A204.1 (cell line): ENCODE results near the gene FLNB.

ENCODE experiments used
- FAIRE-seq: peaks from 2 replicates; lab custom pipeline; 2012; peaks lifted over from hg19 to GRCh38; lab: Jason Lieb, UNC

The FLNB gene

DNA sequence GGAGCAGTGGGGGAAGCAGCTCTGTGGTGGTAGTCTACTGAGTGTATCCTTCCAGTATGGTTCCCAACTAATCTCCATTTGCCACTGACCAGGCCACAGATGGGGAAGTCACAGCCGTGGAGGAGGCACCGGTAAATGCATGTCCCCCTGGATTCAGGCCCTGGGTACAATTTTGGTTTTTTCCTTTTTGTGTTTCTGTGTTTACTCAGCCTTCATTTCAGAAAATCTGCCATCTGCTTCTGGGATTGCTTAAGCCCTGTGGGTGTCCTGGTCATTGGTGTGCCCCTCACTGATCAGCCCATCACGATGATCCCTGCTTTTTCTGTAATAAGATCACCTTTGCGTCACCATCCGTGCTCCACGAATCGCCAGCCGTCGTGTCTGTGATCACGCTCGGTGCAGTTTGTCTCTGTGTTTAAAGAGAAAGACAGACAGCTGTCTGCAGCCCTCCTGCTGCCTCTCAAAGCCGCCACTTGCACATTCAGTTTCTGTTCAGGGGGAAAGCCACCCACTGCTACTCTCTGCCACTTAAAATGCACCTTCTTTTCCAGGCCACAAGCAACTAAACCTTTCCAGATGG is 133.6 kb downstream of the FLNB start:
- no peak for FAIRE-seq

DNA sequence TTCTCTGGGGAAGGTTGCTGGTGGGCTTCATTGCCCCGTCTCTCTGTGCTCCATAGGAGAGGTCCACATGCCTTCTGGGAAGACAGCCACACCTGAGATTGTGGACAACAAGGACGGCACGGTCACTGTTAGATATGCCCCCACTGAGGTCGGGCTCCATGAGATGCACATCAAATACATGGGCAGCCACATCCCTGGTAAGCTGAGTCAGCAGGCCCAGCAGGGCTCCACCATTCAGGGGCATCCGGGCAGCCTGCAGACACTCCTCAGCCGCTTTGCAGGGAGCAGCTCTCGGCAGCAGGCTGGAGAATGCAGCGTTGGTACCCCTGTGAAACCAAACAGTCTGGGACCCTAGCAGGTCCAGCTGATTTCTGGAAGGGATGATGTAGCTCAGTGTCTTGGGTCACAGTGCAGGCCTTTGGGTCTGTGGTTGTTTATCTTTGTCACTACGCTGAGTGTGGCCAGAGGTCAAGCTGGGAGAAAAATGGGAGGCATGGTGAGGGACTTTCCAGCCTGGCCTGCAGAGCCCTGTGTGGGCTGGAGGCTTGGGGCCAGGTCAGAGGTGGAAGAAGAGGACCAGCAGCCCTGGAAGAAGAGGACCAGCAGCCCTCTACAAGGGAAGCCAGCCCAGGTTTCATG is 135.3 kb downstream of the FLNB start:
- FAIRE-seq = no peak

DNA sequence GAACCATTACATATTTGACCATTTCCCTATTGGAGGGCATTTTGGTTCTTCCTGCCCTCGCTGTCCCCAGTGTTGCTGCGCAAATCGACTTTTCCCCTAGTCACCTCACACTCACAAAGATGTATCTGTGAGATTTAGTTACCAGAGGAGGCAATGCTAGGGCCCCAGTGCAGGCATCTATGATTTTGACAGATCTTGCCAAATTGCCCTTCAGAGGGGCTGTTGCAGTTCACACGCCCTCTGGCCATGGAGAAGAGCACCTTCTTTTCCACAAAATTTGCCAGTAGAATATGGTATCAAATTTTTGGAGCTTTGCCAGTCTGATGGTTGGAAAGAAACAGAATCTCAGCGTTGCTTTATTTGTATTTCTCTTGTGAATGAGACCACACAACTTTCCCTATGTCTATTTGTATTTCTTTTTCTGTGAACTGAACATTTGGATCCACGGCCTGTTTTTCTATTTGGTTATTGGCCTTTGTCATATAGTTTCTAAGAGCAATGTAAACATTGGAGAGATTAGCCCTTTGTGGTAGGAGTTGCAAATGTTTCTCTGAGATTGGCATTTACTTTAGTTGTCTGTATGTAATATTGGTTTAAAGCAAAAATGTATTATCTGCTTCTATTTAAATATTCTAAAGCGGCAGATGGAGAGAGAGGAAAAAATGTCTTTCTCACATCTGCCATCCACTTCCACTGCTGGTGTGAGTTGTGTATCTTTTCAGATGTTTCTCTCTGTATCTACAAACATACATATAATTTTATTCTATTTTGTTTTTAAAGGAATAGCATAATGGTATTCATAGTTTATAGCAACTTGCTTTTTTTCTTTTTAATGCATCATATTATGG is 136.5 kb downstream of the FLNB start:
- FAIRE-seq = no peak

DNA sequence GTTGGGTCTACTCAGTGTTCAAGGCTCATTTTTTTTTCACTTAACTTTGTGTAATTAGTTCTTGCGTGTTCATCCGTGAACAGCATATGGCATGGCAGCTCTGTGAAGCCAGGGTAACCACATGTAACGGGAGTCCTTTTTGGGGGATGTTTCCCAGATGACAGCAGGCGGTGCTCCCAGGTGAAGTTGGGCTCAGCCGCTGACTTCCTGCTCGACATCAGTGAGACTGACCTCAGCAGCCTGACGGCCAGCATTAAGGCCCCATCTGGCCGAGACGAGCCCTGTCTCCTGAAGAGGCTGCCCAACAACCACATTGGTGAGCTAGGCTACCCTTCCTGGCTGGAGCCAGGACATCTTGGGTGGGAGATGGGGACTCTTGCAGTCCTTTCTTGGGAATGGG is 139.8 kb downstream of the FLNB start:
- no peak for FAIRE-seq

DNA sequence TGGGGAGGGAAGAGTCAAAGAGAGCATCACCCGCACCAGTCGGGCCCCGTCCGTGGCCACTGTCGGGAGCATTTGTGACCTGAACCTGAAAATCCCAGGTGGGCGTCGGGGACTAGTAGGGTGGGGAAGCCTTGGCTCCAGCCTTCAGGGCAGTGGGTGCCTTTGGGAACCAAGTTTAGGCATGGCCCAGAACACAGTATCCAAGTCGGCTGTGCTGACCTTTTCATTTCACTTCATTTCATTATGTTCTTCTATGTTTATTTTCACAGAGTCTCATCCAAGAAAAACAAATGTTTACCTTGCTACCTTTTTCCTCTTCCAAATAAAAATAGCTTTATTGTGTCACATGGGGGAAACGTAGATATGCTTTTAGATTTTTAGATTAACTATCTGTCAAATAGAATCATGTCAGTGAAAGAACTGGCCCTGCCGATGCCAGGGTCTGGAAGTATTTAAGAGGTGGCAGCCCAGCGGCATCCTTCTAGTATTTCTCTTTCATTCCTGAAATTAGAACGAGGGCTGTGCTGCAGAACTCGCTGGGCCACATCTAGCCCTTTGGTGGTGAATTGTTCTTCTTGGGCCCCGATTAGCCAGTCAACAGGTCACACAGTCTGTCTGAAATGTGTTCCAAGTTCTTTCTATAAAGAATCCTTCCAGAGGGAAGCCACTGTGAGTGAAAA is 142.0 kb downstream of the FLNB start:
- FAIRE-seq = no peak

DNA sequence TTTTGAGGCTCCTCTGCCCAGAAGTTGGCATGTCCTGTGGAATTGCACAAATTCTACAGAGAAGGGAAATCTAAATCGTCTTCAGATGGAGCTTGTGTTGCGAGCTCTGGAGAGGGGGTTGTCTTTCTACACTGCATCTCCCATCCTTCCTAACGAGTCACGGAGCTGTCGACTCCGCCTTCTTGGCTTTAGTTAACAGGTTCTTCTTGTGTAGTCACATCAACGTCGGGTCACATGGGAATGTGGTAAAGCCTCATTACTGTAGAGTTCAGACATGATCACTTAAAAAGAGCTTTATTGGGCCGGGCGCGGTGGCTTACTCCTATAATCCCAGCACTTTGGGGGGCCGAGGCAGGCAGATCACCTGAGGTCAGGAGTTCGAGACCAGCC is 142.6 kb downstream of the FLNB start:
- FAIRE-seq = no peak

DNA sequence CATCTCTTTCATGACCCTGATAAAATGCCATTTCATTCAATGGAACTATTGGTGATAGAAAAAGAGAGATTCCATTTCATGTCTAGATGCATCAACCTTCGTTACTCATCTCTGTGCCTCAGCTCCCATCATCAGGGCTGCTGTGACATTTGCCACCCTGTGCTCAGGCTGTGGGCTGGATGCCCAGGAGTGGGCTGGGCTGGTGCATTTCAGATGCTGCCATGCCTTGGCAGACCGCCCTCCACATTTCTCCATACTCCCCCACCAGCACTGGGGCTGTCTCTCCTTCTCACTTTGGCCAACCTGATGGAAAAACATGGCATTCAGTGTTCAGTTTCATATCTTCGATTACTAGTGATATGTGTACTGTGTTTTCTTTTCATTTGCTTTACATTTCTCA is 143.4 kb downstream of the FLNB start:
- FAIRE-seq = no peak

DNA sequence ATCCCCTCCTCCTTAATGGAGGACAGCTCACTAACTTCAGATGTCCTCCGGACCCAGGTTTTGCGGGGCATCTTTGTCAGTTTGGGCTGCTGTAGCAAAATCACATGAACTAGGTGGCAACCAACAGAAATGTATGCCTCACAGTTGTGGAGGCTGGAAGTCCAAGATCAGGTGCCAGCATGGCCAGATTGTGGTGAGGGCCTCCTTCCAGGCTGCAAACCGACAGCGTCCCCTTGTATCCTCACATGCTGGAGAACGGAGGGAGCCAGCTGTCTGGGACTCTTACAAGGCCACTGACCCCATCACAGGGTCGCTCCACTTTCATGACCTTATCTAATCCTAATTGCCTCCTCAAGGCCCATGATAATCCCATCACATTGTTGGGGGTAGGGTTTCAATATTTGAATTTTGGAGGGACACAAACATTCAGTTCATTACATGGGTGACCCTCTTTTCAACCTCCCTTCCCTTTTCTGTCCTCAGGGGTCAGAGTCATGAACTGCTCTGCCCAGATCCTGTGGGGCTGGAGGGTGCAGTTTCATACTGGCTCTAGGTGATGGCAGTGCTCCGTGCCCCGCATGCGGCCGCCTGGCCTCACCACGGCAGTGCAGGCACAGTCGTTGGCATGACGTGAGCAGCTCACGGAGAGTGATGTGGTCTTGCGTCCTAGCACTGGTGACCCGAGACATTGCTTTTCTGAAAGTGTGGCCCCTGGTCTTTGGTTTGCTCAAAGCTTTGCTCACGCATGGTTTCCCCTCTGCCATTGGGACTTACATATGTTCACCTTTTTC is 144.2 kb downstream of the FLNB start:
- FAIRE-seq = no peak

DNA sequence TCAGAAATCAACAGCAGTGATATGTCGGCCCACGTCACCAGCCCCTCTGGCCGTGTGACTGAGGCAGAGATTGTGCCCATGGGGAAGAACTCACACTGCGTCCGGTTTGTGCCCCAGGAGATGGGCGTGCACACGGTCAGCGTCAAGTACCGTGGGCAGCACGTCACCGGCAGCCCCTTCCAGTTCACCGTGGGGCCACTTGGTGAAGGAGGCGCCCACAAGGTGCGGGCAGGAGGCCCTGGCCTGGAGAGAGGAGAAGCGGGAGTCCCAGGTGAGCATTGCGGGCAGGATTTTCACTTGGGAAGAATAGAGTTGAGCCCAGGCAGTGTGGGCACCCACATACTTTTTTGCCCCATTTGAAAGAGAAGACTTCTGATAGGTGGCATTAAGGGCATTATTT is 145.1 kb downstream of the FLNB start:
- no peak for FAIRE-seq

DNA sequence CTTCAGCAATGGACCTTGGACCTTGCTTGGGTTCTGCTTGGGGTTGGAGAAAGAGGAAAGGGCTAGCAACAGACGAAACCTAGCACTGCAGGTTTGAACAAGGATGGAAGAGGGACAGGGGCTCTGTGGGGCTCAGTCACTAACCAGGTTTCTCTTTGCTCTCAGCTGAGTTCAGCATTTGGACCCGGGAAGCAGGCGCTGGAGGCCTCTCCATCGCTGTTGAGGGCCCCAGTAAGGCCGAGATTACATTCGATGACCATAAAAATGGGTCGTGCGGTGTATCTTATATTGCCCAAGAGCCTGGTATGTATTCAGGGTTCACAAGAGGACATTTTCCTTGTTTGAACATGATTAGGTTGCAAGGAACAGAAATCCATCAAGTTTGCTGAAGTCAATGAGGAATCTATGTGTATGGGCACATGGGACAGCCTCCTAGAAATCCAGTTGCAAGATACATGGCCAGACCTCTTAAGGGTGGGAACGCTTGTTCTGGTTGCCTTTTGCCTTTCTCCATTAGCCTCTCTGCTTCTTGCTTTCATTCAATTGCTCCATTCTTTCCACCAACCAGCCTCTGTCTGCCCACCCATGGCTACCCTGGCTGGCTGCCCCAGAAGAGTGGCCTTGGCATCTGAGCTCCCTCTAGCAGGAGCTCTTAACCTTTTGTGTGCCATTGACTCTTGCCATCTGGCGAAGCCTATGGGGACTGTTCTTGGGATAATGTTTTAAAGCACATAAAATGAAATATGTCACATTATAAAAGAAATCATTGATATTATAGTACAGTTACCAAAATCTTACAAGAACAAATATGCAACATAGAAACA is 146.6 kb downstream of the FLNB start:
- FAIRE-seq = no peak

DNA sequence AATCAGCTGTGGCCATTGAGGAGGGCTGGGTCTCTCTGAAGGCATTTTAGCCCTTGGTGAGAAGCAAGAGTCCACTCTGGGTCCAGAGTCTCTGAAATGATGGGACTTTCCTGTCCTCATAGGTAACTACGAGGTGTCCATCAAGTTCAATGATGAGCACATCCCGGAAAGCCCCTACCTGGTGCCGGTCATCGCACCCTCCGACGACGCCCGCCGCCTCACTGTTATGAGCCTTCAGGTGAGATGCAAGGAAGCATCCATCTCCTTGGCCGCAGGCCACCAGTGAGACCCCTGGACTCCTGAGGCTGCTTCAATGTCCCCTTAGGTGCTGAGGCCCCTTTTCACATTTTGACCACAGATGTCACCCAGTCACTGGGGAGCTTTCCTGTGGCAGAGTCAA is 147.6 kb downstream of the FLNB start:
- no peak for FAIRE-seq

DNA sequence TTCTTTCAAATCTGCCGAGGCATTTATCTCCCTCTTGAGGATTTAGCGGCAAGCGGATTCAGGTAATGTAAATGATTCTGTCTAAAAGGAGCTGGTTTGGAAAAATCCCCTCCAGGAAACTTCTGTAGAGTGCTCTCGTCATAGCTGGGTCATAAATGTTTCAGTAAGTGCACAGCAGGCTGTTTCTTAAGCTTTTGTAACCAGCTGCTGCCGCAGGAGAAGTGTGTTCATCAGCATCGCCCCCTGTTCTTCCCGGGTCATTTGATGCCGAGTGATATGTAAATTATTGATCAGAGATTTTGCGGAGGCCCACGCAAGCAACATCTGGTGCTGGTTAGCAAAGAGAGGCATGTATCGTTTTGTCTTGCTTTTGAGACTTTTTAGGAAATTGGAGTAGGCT is 149.5 kb downstream of the FLNB start:
- no peak for FAIRE-seq

DNA sequence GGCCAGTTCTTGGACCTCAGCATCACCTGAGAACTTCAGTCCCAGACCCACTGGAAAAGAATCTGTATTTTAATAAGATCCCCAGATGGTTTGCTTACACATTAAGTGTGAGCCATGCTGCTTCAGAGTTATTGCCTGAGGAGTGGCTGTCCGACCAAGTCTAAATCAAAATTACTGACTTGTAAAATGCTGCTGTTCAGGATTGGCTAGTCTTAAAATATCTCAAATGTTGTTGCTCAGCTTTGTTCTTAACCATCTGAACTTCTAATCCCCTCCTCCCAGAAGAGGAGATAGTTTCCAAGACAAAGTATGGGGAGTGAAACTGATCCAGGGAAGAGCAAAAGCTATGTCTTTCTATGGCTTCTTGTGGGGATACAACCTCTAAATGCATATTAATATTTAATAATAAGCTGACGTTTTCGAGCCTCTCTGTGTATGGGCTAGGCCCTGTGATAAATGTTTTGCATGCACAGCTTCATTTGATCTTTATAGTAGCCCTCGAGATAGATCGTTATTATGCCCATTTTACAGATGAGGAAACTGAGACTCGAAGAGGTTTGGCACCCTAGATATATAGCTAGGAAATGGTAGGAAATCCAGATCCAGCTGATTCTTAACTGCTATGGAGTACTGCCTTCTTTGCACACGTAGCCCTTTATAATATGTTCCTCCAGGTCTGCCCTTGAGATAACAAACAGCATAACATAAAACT is 150.4 kb downstream of the FLNB start:
- FAIRE-seq = no peak

DNA sequence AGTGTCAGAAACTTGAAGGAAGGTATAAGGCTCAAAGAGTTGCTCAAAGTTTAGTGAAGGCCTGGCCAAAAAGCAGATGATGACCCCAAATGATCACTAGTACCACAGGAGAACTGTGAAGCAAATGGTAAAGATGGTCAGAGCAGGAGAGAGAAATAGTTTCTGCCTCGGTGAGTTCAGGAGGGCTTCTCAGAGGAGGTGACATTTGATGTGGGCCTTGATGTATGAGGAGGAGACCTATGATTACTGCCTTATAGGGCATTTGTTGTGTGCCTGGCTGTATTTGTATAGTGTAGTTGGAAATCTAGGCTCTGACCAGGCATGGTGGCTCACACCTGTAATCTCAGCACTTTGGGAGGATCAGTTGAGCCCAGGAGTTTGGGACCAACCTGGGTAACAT is 152.2 kb downstream of the FLNB start:
- FAIRE-seq = no peak

DNA sequence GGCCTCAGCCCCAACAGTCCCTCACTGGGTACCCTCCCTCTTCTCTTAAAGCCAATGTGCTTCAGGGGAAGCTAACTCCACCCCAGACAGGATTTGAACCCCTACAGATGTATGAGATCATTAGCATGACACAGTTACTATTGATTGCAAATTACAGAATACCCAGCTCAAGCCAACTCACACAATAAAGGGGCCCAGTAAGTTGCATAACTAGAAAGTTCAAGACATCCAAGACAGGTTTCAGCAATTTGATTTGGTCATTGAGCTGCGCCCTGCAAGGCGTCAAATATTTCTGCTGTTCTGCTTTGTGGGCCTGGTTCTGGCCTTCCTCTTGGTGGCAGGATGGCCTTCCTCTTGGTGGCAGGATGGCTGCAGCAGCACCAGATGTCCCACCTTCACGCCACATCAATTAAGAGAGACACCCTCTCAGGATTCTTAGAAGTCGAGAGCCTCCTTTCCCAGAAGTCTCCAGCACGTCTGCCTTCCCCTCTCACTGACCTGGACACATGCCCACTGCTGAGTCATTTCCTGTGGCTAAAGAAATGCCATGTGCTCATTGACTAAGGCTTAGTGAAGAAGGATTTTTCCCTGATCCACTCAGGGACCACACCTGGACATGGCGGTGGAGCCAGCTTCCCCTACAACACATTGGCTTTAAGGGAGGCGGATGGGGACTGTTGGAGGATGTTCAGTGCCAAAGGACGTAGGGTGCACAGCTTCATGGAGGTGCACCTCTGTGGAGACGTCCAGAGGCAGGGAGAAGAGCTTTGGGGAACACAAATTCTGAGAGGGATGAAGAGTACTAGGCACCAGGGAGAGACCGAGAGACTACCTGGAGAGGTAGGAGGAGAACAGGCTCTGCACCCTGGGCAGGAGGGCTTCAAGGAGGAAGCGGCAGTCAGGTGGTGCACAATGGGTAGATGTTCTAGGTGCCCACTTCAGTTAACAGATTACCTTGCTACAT is 153.5 kb downstream of the FLNB start:
- no peak for FAIRE-seq

DNA sequence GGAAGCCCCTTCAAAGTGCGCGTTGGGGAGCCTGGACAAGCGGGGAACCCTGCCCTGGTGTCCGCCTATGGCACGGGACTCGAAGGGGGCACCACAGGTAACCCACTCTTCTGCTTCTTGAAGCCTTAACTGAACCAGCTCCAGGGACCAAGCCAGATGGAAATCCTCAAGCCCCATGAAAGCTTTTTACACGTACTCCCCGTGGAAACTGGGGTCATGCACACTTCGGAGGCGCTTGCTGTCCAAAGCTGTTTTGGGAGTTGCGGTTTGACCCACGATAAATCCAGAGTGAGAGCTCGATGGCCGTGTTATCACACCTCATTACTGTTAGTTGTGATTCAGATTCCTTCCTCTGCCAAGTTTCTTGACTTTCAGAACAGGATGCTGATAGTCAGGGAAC is 155.0 kb downstream of the FLNB start:
- FAIRE-seq = no peak

DNA sequence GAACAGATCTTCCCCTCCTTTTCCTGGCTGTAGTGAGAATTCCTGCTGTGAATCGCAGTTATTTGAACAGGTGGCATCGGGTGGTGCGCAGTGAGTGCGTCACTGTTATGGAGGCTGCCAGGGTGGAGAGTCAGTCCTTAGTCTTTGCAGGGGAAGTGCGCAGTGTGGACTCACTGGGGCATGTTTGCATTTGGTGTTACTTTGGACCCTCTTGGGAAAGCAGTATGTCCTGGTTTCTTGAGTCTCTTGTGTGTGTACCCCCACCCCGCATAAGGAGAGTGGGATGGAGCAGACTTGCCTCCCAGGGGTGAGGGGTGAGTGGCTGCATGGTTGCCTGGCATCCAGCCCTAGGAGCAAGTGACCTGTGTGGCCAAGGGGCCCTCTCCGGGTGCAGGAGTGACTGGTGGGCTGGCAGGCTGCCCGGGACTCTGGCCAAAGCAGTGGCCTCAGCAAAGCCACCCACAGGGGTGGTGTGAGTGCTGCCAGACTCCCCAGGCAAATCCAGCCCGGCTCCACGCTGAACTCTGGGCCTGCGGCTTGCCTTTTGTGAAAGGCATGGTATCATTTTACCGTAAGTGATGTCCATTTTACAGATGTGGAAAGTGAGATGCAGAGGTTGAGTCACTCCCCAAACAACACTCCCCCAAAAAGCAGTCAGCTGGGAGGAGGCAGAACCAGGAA is 156.1 kb downstream of the FLNB start:
- no peak for FAIRE-seq

DNA sequence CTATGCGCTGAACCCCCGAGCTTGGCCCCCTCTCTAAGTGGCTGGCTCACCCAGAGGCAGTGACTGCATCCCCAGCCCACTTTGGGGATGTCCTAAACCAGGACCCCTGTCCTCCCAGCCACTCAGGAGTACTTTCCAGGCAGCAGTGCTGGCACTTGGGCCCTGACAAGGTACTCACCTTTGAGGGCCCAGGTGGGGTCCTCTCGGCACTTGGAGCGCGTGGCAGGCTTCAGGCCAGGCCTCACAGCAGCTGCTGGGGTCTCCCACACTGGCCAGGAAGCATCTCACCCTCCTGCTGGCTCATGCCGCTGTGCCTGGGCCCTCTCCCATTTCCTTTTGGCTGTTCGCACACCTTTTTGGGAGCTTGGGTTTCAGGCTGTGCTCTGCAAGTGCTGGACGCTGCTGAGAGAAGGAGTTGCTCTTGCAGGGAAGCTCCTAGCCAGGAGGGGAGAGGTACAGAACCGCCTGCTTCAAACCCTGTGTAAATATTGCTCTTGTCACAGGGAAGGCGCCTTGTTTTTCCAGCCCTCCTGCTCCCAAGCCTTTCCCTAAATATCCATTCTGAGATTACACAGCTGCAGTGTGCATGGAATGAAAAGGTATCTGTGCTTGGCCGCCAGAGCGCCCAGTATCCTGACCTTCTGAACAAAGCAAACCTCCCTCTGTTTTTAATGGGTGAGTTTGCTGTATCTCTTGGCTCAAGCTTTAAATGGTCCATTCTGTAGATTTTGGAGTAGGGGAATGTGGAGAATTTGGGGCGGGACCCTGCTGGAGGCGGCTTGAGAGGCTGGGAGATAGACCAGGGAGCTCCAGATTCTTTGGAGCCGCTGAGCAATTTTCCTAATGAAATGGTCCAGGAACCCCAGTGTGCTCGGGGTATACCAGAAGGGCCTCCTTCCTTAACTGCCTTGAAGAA is 156.9 kb downstream of the FLNB start:
- no peak for FAIRE-seq
